ENCODE measurements around the gene ZNF764. TPM values are rescaled to one million over a fixed set of nuclear protein-coding genes. Genes with fewer than 3 reads are reported as not detected.
"Not testable (repeated sequence)": the region's sequence is repeated elsewhere in the genome, so short reads cannot be mapped to it uniquely, and the experiment has no call there.

ZNF764 gene
- total RNA-seq, 1 experiment from 2014 or later = 7.0 TPM

- Histone ChIP-seq H3K4me3 (ENCODE audit: low read length) (no peak overlapping the region), H3K27ac (ENCODE audit: low read length) (no peak overlapping the region), H3K79me2 (ENCODE audit: low read length) (no peaks in the 10 kb centered on the region), H3K4me1 (ENCODE audit: low read length) (no peaks in the 10 kb centered on the region), H3K36me3 (ENCODE audit: insufficient read depth, low read length) (peaks cover 2% of the 10 kb centered on the region; the same call in 1 of the 2 replicates), H3K9ac (ENCODE audit: low read length) (no peak overlapping the region), H3K9me2 (replicated peaks; ENCODE audit: insufficient read depth, low read length) (no peaks in the 10 kb centered on the region), H2AFZ (ENCODE audit: low read length) (no peak overlapping the region), H3K9me3 (ENCODE audit: low read length) (no peaks in the 10 kb centered on the region), H3K4me2 (ENCODE audit: low read depth, low read length, poor library complexity, severe bottlenecking) (no peak overlapping the region), H3K27me3 (ENCODE audit: low read length) (no peaks in the 10 kb centered on the region), H4K20me1 (ENCODE audit: insufficient read depth, low read depth, low read length) (no peaks in the 10 kb centered on the region)
- no peak for DNase-seq
Observed at GRCh38 chr16:30548416-30549253, 9.5 kb downstream of the ZNF764 start.

- Histone ChIP-seq H3K9ac (ENCODE audit: low read length) (no peak overlapping the region), H3K4me2 (ENCODE audit: low read depth, low read length, poor library complexity, severe bottlenecking) (no peak overlapping the region), H3K9me3 (ENCODE audit: low read length) (no peaks in the 10 kb centered on the region), H2AFZ (ENCODE audit: low read length) (no peak overlapping the region), H4K20me1 (ENCODE audit: insufficient read depth, low read depth, low read length) (no peaks in the 10 kb centered on the region), H3K79me2 (ENCODE audit: low read length) (no peaks in the 10 kb centered on the region), H3K9me2 (replicated peaks; ENCODE audit: insufficient read depth, low read length) (no peaks in the 10 kb centered on the region), H3K27me3 (ENCODE audit: low read length) (no peaks in the 10 kb centered on the region), H3K36me3 (ENCODE audit: insufficient read depth, low read length) (no peaks in the 10 kb centered on the region), H3K4me3 (ENCODE audit: low read length) (no peak overlapping the region), H3K4me1 (ENCODE audit: low read length) (no peaks in the 10 kb centered on the region), H3K27ac (ENCODE audit: low read length) (no peak overlapping the region)
- no peak for DNase-seq
Observed at GRCh38 chr16:30546115-30546514, 12.1 kb downstream of the ZNF764 start.

- H3K4me3 ChIP-seq (ENCODE audit: low read length) = no peak overlapping the region
- no peaks in the 10 kb centered on the region for H3K79me2 ChIP-seq (ENCODE audit: low read length)
- no peak overlapping the region for H3K27ac ChIP-seq (ENCODE audit: low read length)
- no peak overlapping the region for H3K9ac ChIP-seq (ENCODE audit: low read length)
- H3K9me2 ChIP-seq (replicated peaks; ENCODE audit: insufficient read depth, low read length) = no peaks in the 10 kb centered on the region
- DNase-seq = no peak
- H3K4me2 ChIP-seq (ENCODE audit: low read depth, low read length, poor library complexity, severe bottlenecking) = no peak overlapping the region
- no peaks in the 10 kb centered on the region for H3K36me3 ChIP-seq (ENCODE audit: insufficient read depth, low read length)
- H3K4me1 ChIP-seq (ENCODE audit: low read length) = peaks cover 22% of the 10 kb centered on the region
- H3K9me3 ChIP-seq (ENCODE audit: low read length) = no peaks in the 10 kb centered on the region
- H3K27me3 ChIP-seq (ENCODE audit: low read length) = no peaks in the 10 kb centered on the region
- no peak overlapping the region for H2AFZ ChIP-seq (ENCODE audit: low read length)
- no peaks in the 10 kb centered on the region for H4K20me1 ChIP-seq (ENCODE audit: insufficient read depth, low read depth, low read length)
Observed at GRCh38 chr16:30543067-30543466, 15.1 kb downstream of the ZNF764 start.

GRCh38 chr16:30541502-30542329, 16.5 kb downstream of the ZNF764 start:
- no peak overlapping the region for H3K9ac ChIP-seq (ENCODE audit: low read length)
- no peaks in the 10 kb centered on the region for H3K9me2 ChIP-seq (replicated peaks; ENCODE audit: insufficient read depth, low read length)
- H3K27ac ChIP-seq (ENCODE audit: low read length) = no peak overlapping the region
- no peaks in the 10 kb centered on the region for H4K20me1 ChIP-seq (ENCODE audit: insufficient read depth, low read depth, low read length)
- no peaks in the 10 kb centered on the region for H3K36me3 ChIP-seq (ENCODE audit: insufficient read depth, low read length)
- peaks cover 27% of the 10 kb centered on the region for H3K4me1 ChIP-seq (ENCODE audit: low read length)
- no peak for DNase-seq
- no peak overlapping the region for H3K4me2 ChIP-seq (ENCODE audit: low read depth, low read length, poor library complexity, severe bottlenecking)
- H2AFZ ChIP-seq (ENCODE audit: low read length) = no peak overlapping the region
- no peaks in the 10 kb centered on the region for H3K9me3 ChIP-seq (ENCODE audit: low read length)
- no peaks in the 10 kb centered on the region for H3K27me3 ChIP-seq (ENCODE audit: low read length)
- H3K79me2 ChIP-seq (ENCODE audit: low read length) = no peaks in the 10 kb centered on the region
- no peak overlapping the region for H3K4me3 ChIP-seq (ENCODE audit: low read length)

GRCh38 chr16:30540916-30541464, 17.2 kb downstream of the ZNF764 start:
- H3K36me3 ChIP-seq (ENCODE audit: insufficient read depth, low read length); H3K9ac ChIP-seq (ENCODE audit: low read length); H3K27ac ChIP-seq (ENCODE audit: low read length); H3K27me3 ChIP-seq (ENCODE audit: low read length); H3K9me2 ChIP-seq (replicated peaks; ENCODE audit: insufficient read depth, low read length); H3K9me3 ChIP-seq (ENCODE audit: low read length); H4K20me1 ChIP-seq (ENCODE audit: insufficient read depth, low read depth, low read length); H2AFZ ChIP-seq (ENCODE audit: low read length); H3K4me3 ChIP-seq (ENCODE audit: low read length); H3K79me2 ChIP-seq (ENCODE audit: low read length); DNase-seq; H3K4me2 ChIP-seq (ENCODE audit: low read depth, low read length, poor library complexity, severe bottlenecking): not testable (repeated sequence)
- peaks cover 34% of the 10 kb centered on the region for H3K4me1 ChIP-seq (ENCODE audit: low read length)

- DNase-seq = peak; percentile 84
- not testable (repeated sequence) for H3K36me3 ChIP-seq (ENCODE audit: insufficient read depth, low read length); H3K9me2 ChIP-seq (replicated peaks; ENCODE audit: insufficient read depth, low read length); H4K20me1 ChIP-seq (ENCODE audit: insufficient read depth, low read depth, low read length); H3K27me3 ChIP-seq (ENCODE audit: low read length); H3K9me3 ChIP-seq (ENCODE audit: low read length); H2AFZ ChIP-seq (ENCODE audit: low read length)
- Histone ChIP-seq H3K4me1 (ENCODE audit: low read length) (peaks cover 43% of the 10 kb centered on the region), H3K4me3 (ENCODE audit: low read length) (peak overlapping the region; percentile 38; the same call in 1 of the 2 replicates), H3K4me2 (ENCODE audit: low read depth, low read length, poor library complexity, severe bottlenecking) (peak overlapping the region; percentile 68), H3K9ac (ENCODE audit: low read length) (peak overlapping the region; percentile 51), H3K79me2 (ENCODE audit: low read length) (peaks cover 13% of the 10 kb centered on the region), H3K27ac (ENCODE audit: low read length) (peak overlapping the region; percentile 53)
Observed at GRCh38 chr16:30539986-30540526, 18.1 kb downstream of the ZNF764 start.

- Histone ChIP-seq H3K9me3 (ENCODE audit: low read length) (no peaks in the 10 kb centered on the region), H3K27me3 (ENCODE audit: low read length) (no peaks in the 10 kb centered on the region), H3K9me2 (replicated peaks; ENCODE audit: insufficient read depth, low read length) (no peaks in the 10 kb centered on the region), H3K4me3 (ENCODE audit: low read length) (peak overlapping the region; percentile 38; the same call in 1 of the 2 replicates), H3K9ac (ENCODE audit: low read length) (peak overlapping the region; percentile 51), H3K4me1 (ENCODE audit: low read length) (peaks cover 45% of the 10 kb centered on the region), H3K27ac (ENCODE audit: low read length) (peak overlapping the region; percentile 53), H3K79me2 (ENCODE audit: low read length) (peaks cover 20% of the 10 kb centered on the region), H2AFZ (ENCODE audit: low read length) (no peak overlapping the region), H3K4me2 (ENCODE audit: low read depth, low read length, poor library complexity, severe bottlenecking) (peak overlapping the region; percentile 68), H3K36me3 (ENCODE audit: insufficient read depth, low read length) (no peaks in the 10 kb centered on the region), H4K20me1 (ENCODE audit: insufficient read depth, low read depth, low read length) (no peaks in the 10 kb centered on the region)
- no peak for DNase-seq
Observed at GRCh38 chr16:30539000-30539964, 18.9 kb downstream of the ZNF764 start.
